Activated CD8-positive, alpha-beta T cell treated with anti-CD3 and anti-CD28 coated beads, Interleukin-2, amount 10 ng/mL, durations not matched to agents 7 days and 5 days (primary cell): ENCODE data around the gene HYPK. TPM values are rescaled to one million over a fixed set of nuclear protein-coding genes. Genes with fewer than 3 reads are reported as not detected.
A peak's percentile ranks its signal among the peaks of the same experiment; 100 is the strongest.

Experiments
- ATAC-seq: fragments of 150-1000 bp; cut with Tn5 transposase; one replicate; pipeline ENCODE4 v1.10.0; 2021; ENCODE audit warnings: moderate library complexity
- CTCF ChIA-PET: fragments of 350-600 bp; sonication (Branson Sonifier 250); formaldehyde crosslinking; loops from one replicate; lab custom pipeline; 2021; ENCODE audit warnings: antibody characterized with exemption; lab: Charles Lee
- POLR2A ChIA-PET: fragments of 350-600 bp; sonication (Branson Sonifier 250); formaldehyde crosslinking; loops from one replicate; lab custom pipeline; 2021; ENCODE audit warnings: antibody characterized with exemption; lab: Charles Lee
- DNase-seq: peaks from one replicate; pipeline ENCODE4 v3.0.0-alpha.2; 2020
- H3K27ac Mint-ChIP-seq: one replicate; pipeline ENCODE4 v1.8.0; 2021; ENCODE audit warnings: mild to moderate bottlenecking, mixed read lengths
- H3K27me3 Mint-ChIP-seq: one replicate; pipeline ENCODE4 v1.8.0; 2021; ENCODE audit warnings: low read depth, mixed read lengths
- H3K36me3 Mint-ChIP-seq: one replicate; pipeline ENCODE4 v1.8.0; 2021; ENCODE audit warnings: low read depth, mixed read lengths
- H3K4me1 Mint-ChIP-seq: one replicate; pipeline ENCODE4 v1.8.0; 2021; ENCODE audit warnings: low read depth, mixed read lengths
- H3K4me3 Mint-ChIP-seq: one replicate; pipeline ENCODE4 v1.8.0; 2021; ENCODE audit warnings: mild to moderate bottlenecking, mixed read lengths
- H3K9me3 Mint-ChIP-seq: one replicate; pipeline ENCODE4 v1.8.0; 2022; ENCODE audit warnings: mixed read lengths; ENCODE audit not compliant: insufficient read depth
- total RNA-seq, 2 experiments: library from RNA; stranded (reverse); gene quantifications; one replicate each; pipeline ENCODE4 v1.2.3, GENCODE V29; 2021

The HYPK gene, protein sequence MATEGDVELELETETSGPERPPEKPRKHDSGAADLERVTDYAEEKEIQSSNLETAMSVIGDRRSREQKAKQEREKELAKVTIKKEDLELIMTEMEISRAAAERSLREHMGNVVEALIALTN
- total RNA-seq = 10 to 100 TPM; 15.8 to 19.9 TPM

DNA sequence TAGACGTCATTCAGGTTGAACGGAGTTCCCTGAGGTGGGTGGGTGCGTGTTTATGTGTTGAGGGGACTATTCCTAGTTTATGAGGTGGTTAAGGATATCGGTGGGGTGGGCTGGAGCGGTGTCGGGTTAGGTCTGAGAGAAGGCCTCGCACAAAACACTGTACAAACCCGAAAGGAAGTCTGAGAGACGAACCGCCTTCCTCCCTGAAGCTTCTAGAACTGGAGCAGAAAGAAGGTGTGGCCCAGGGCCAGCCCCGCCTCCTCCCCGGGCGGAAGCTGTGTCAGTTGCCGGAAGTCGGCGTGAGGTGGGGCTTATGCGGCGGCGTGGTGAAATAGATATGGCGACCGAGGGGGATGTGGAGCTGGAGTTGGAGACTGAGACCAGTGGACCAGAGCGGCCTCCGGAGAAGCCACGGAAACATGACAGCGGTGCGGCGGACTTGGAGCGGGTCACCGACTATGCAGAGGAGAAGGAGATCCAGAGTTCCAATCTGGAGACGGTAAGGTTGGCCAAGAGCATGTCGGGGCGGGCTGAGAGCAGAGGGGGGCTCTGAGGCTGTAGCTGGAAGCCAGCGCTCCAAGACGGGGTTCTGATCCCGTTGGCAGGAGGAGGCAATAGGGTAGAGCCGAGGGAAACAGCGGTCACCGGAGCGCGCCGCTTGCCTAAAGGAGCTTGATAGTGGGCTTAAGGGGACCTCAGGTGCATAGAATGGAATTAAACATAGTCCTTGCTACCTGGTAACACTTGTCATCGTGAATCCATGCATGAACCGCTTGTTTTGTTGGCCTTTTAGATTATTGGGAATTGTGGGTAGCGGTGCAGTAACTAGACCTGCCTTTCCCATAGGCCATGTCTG is at the start of gene HYPK:
Gene HYPK, plus strand, starts transcription at position 314 of the 856 bp plus-strand sequence. Its CDS starts 24 bp downstream, at position 338.
- Mint-ChIP-seq H3K36me3 (peaks cover 69% of the 10 kb centered on the region), H3K9me3 (no peaks in the 10 kb centered on the region), H3K27ac (peak within 1 kb of the TSS; percentile 98), H3K27me3 (no peaks in the 10 kb centered on the region), H3K4me1 (peaks cover 43% of the 10 kb centered on the region), H3K4me3 (peak within 1 kb of the TSS; percentile 98)
- ChIA-PET CTCF (interaction anchor here (0.8 to 1.8 kb wide), 5 partner anchors 9 to 29 kb away, joined by 3 to 8 read pairs (median 4); partner anchors contain the start of genes ELL3, MFAP1 and SERF2), POLR2A (interaction anchor here (0.5 to 3.4 kb wide), 17 partner anchors 8 to 619 kb away, joined by 3 to 23 read pairs (median 3); partner anchors contain the start of genes ELL3, MFAP1, PDIA3 and SERF2)
- peak; percentile 97 for ATAC-seq
- peak; percentile 95 for DNase-seq

GRCh38 chr15:43751885-43752284 is 48.5 kb upstream of the HYPK start:
- DNase-seq (no peak), ATAC-seq (no peak)
- POLR2A ChIA-PET = interaction anchor here (0.9 kb wide), 1 partner anchor 76 kb away, joined by 3 read pairs; no protein-coding TSS in a partner anchor
- Mint-ChIP-seq H3K36me3 (peaks cover 62% of the 10 kb centered on the region), H3K9me3 (no peaks in the 10 kb centered on the region), H3K4me1 (peaks cover 38% of the 10 kb centered on the region), H3K27ac (no peak overlapping the region), H3K4me3 (no peak overlapping the region), H3K27me3 (no peaks in the 10 kb centered on the region)
- CTCF ChIA-PET = interaction anchor here (0.9 to 2.2 kb wide), 2 partner anchors 17 to 18 kb away, joined by 3 to 6 read pairs; no protein-coding TSS in a partner anchor

- ATAC-seq = no peak
- no peaks in the 10 kb centered on the region for H3K27me3 Mint-ChIP-seq
- no peak overlapping the region for H3K27ac Mint-ChIP-seq
- CTCF ChIA-PET = no interaction called here
- H3K4me1 Mint-ChIP-seq = no peaks in the 10 kb centered on the region
- POLR2A ChIA-PET = no interaction called here
- peaks cover 64% of the 10 kb centered on the region for H3K36me3 Mint-ChIP-seq
- no peaks in the 10 kb centered on the region for H3K9me3 Mint-ChIP-seq
- no peak for DNase-seq
- no peak overlapping the region for H3K4me3 Mint-ChIP-seq
Observed at GRCh38 chr15:43762824-43763223, 37.6 kb upstream of the HYPK start.

DNA sequence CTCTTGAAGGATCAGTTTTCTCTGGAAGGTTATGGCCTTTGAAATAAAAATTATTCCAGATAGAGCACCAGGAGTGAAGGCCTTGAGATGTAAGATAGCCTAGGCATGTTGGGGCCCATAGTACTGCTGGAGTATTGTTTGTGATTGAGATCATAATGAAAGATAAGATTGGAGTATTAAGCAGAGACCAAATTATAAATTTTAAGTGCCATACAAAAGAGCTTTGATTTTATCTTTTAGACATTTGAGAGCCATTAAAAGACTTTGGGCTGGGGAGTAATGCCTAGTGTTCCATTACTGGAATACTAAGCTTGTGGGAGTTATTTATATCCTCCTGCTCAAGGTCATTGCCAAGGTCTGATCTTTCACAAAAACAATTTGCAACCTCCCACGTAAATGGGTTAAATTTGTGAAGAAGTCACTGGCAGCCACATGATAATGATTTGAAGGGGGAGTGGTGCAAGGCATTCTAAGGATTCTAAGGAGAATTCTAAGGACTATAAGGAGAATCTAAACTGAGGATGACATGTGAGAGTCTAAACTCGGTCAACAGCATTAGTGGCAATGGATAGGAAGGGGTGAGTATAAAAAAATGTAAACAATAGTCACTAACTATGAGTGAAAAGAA is 36.5 kb upstream of the HYPK start:
- DNase-seq (no peak), ATAC-seq (no peak)
- peaks cover 70% of the 10 kb centered on the region for H3K36me3 Mint-ChIP-seq
- H3K27me3 Mint-ChIP-seq = no peaks in the 10 kb centered on the region
- H3K9me3 Mint-ChIP-seq = no peaks in the 10 kb centered on the region
- H3K27ac Mint-ChIP-seq = no peak overlapping the region
- H3K4me1 Mint-ChIP-seq = no peaks in the 10 kb centered on the region
- POLR2A ChIA-PET = interaction anchor here (0.6 to 1.7 kb wide), 2 partner anchors 11 to 12 kb away, joined by 3 to 6 read pairs; partner anchors contain the start of gene ELL3
- CTCF ChIA-PET = interaction anchor here (1.3 kb wide), 1 partner anchor 61 kb away, joined by 3 read pairs; the partner anchor contains the start of gene MFAP1
- H3K4me3 Mint-ChIP-seq = no peak overlapping the region

- ATAC-seq (peak; percentile 57), DNase-seq (peak; percentile 71)
- peaks cover 84% of the 10 kb centered on the region for H3K36me3 Mint-ChIP-seq
- no peak overlapping the region for H3K4me3 Mint-ChIP-seq
- CTCF ChIA-PET = interaction anchor here (0.6 to 1.8 kb wide), 14 partner anchors 12 to 119 kb away, joined by 3 to 9 read pairs (median 5); no protein-coding TSS in a partner anchor
- POLR2A ChIA-PET = interaction anchor here (0.7 kb wide), 1 partner anchor 329 kb away, joined by 3 read pairs; no protein-coding TSS in a partner anchor
- H3K27me3 Mint-ChIP-seq = no peaks in the 10 kb centered on the region
- H3K27ac Mint-ChIP-seq = no peak overlapping the region
- H3K9me3 Mint-ChIP-seq = no peaks in the 10 kb centered on the region
- peaks cover 5% of the 10 kb centered on the region for H3K4me1 Mint-ChIP-seq
Observed at GRCh38 chr15:43769584-43770228, 30.7 kb upstream of the HYPK start.

- ChIA-PET POLR2A (interaction anchor here (0.6 kb wide), 1 partner anchor 19 kb away, joined by 3 read pairs; no protein-coding TSS in a partner anchor), CTCF (interaction anchor here (1.2 to 1.3 kb wide), 2 partner anchors 21 to 28 kb away, joined by 3 read pairs; partner anchors contain the start of genes HYPK and SERINC4)
- H3K4me3 Mint-ChIP-seq = no peak overlapping the region
- H3K9me3 Mint-ChIP-seq = no peaks in the 10 kb centered on the region
- no peak for ATAC-seq
- no peaks in the 10 kb centered on the region for H3K27me3 Mint-ChIP-seq
- H3K4me1 Mint-ChIP-seq = peaks cover 16% of the 10 kb centered on the region
- no peak for DNase-seq
- peaks cover 69% of the 10 kb centered on the region for H3K36me3 Mint-ChIP-seq
- H3K27ac Mint-ChIP-seq = no peak overlapping the region
Observed at GRCh38 chr15:43771816-43772215, 28.6 kb upstream of the HYPK start.

DNA sequence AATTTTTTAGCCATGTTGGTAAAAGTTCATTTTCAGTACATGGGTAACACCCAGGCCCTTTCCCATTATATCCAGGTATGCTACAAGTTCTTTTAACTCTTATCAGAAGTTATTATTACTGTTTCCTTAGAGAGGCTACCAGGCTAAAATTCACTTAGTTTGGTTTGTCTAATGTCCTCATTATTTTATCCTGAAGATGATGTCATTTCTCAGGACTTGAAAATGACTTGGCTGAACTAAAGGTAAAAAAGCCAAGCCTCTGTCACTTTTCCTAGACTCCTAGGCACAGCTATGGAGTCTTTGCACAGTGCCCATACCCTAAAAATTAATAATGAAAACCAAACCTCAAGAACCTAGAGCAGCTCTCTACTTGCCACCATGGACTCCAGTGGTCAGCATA is 27.8 kb upstream of the HYPK start:
- ATAC-seq (no peak), DNase-seq (no peak)
- Mint-ChIP-seq H3K4me1 (peaks cover 20% of the 10 kb centered on the region), H3K4me3 (no peak overlapping the region), H3K36me3 (peaks cover 70% of the 10 kb centered on the region), H3K9me3 (no peaks in the 10 kb centered on the region), H3K27me3 (no peaks in the 10 kb centered on the region), H3K27ac (no peak overlapping the region)
- CTCF ChIA-PET = no interaction called here
- POLR2A ChIA-PET = no interaction called here

DNA sequence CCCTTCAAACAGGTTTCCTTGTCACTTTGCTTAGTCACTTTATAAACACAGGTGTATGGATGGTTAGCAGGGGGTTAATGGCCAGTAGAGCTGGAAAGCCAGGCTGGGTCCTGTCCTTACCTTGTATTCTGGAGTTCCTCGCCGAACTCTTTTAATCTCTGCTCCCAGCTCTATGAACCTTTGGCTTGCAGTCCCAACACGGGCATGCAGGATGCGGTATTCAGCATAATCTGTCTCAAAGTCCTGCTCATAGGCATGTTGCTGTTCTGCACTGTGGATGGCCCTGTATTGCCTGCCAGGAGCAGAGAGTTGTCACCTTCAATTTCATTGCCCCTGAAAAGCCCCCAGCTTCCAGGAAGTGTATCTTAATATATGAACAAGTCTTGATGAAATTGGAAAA is 26.3 kb upstream of the HYPK start:
- ChIA-PET CTCF (no interaction called here), POLR2A (interaction anchor here (0.6 to 0.8 kb wide), 2 partner anchors 19 to 21 kb away, joined by 3 to 4 read pairs; no protein-coding TSS in a partner anchor)
- Mint-ChIP-seq H3K36me3 (peaks cover 57% of the 10 kb centered on the region), H3K9me3 (no peaks in the 10 kb centered on the region), H3K27ac (no peak overlapping the region), H3K4me3 (no peak overlapping the region), H3K27me3 (no peaks in the 10 kb centered on the region), H3K4me1 (peaks cover 27% of the 10 kb centered on the region)
- ATAC-seq (no peak), DNase-seq (no peak)

- H3K36me3 Mint-ChIP-seq = peaks cover 43% of the 10 kb centered on the region
- DNase-seq (no peak), ATAC-seq (no peak)
- peaks cover 28% of the 10 kb centered on the region for H3K4me1 Mint-ChIP-seq
- no peaks in the 10 kb centered on the region for H3K27me3 Mint-ChIP-seq
- H3K4me3 Mint-ChIP-seq = peak overlapping the region; percentile 92
- no peak overlapping the region for H3K27ac Mint-ChIP-seq
- no peaks in the 10 kb centered on the region for H3K9me3 Mint-ChIP-seq
- CTCF ChIA-PET = interaction anchor here (2.1 kb wide), 1 partner anchor 50 kb away, joined by 11 read pairs; the partner anchor contains the start of gene MFAP1
- POLR2A ChIA-PET = interaction anchor here (0.6 to 2.7 kb wide), 5 partner anchors 11 to 52 kb away, joined by 3 to 18 read pairs (median 6); partner anchors contain the start of genes HYPK, MFAP1 and SERINC4
Observed at GRCh38 chr15:43775411-43775965, 24.9 kb upstream of the HYPK start.

DNA sequence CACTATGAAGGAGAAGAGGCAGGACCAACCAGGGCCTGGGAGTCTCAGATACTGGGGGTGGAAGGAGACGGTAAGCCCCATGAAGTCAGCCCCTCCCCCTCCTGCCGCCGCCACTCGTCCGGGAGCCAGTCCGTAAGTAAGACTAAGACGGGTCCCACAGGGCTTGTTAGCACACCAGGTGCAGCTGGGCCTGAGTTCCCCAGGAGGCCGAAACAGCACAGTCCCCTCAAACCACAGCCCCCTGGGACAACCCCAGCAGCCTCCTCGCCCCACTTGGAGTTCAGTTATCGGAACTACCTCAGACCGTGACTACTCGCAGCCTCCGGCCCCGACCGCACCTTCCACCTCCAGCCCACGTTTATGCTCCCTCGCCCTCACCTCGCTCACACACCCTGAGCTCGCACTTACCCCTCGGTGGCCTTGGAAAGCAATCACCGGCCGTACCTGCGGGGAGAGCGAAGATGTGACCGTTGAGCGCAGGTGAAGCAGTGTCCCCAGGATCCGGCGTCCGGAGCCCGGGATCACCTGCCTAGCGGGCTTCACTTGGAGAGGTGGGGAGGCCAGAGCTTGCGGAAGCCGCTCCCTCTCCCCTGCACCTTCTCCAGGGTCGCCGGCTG is 24.2 kb upstream of the HYPK start:
- ChIA-PET CTCF (interaction anchor here (0.6 to 3.6 kb wide), 17 partner anchors 11 to 1835 kb away, joined by 3 to 42 read pairs (median 6); partner anchors contain the start of genes HYPK, MFAP1, PDIA3 and SERF2), POLR2A (interaction anchor here (0.6 to 2.7 kb wide), 8 partner anchors 12 to 51 kb away, joined by 3 to 18 read pairs (median 6); partner anchors contain the start of genes HYPK, MFAP1 and SERINC4)
- DNase-seq = peak; percentile 42

More for the DNA sequence above, 24.2 kb upstream of the HYPK start:
- Mint-ChIP-seq H3K4me3 (peak overlapping the region; percentile 92), H3K4me1 (peaks cover 28% of the 10 kb centered on the region), H3K9me3 (no peaks in the 10 kb centered on the region), H3K27ac (peak overlapping the region; percentile 95), H3K36me3 (peaks cover 37% of the 10 kb centered on the region), H3K27me3 (no peaks in the 10 kb centered on the region)
- ATAC-seq = no peak
